K562 (cell line): ENCODE results near the gene NAP1L1. TPM values are rescaled to one million over a fixed set of nuclear protein-coding genes. Genes with fewer than 3 reads are reported as not detected.

ENCODE experiments used
- ATF1 ChIP-seq, 2 experiments: fragments of 450-650 bp in 1 of 2; IDR thresholded peaks; 2 replicates each; pipeline ENCODE4 v1.6.1; 2016; ENCODE audit warnings: missing compliant biosample characterization in 1 of 2, missing genetic modification characterization in 1 of 2
- BCOR ChIP-seq: fragments of 450-650 bp; IDR thresholded peaks from 2 replicates; pipeline ENCODE4 v1.6.1; 2016
- BRD4 ChIP-seq: fragments of 200-600 bp; sonication (generic); IDR thresholded peaks from 2 replicates; pipeline ENCODE4 v1.6.1; 2017; ENCODE audit warnings: inconsistent platforms
- CHD4 ChIP-seq: fragments of 200-600 bp; sonication (generic); IDR thresholded peaks from 3 replicates; pipeline ENCODE4 v1.6.1; 2012; ENCODE audit warnings: low read depth, mild to moderate bottlenecking, mixed read lengths, low read length, inconsistent platforms; ENCODE audit not compliant: insufficient read depth, insufficient replicate concordance, poor library complexity, severe bottlenecking
- EGR1 ChIP-seq: fragments of 450-650 bp; conservative IDR thresholded peaks from 2 replicates; pipeline ENCODE4 v1.6.1; 2017; ENCODE audit warnings: mild to moderate bottlenecking
- KLF6 ChIP-seq: fragments of 250-450 bp; sonication (Bioruptor Pico); IDR thresholded peaks from 2 replicates; pipeline ENCODE4 v1.4.0; 2020; ENCODE audit warnings: mild to moderate bottlenecking, moderate library complexity, borderline replicate concordance
- MCM3 ChIP-seq: fragments of 450-650 bp; IDR thresholded peaks from 2 replicates; pipeline ENCODE4 v1.6.1; 2016
- MECOM ChIP-seq: fragments of 250-450 bp; sonication (Bioruptor Pico); IDR thresholded peaks from 2 replicates; pipeline ENCODE4 v1.8.0; 2022; ENCODE audit warnings: inconsistent platforms
- MTF1 ChIP-seq: fragments of 250-450 bp; sonication (Bioruptor Pico); IDR thresholded peaks from 2 replicates; pipeline ENCODE4 v1.9.0; 2021; ENCODE audit warnings: moderate library complexity, mild to moderate bottlenecking, inconsistent platforms, borderline replicate concordance
- PHB2 ChIP-seq: fragments of 450-650 bp; IDR thresholded peaks from 2 replicates; pipeline ENCODE4 v1.6.1; 2017; ENCODE audit warnings: low read depth
- RBBP5 ChIP-seq: fragments of 200-600 bp; sonication (generic); IDR thresholded peaks from 2 replicates; pipeline ENCODE4 v1.6.1; 2012; ENCODE audit warnings: borderline replicate concordance, mild to moderate bottlenecking, low read length, control low read depth, inconsistent platforms; ENCODE audit not compliant: insufficient read depth, poor library complexity, severe bottlenecking
- SMARCA5 ChIP-seq: fragments of 450-650 bp; IDR thresholded peaks from 2 replicates; pipeline ENCODE4 v1.6.1; 2016
- TSC22D4 ChIP-seq: fragments of 450-650 bp; IDR thresholded peaks from 2 replicates; pipeline ENCODE4 v1.6.1; 2016; ENCODE audit warnings: missing genetic modification characterization, missing biosample characterization, control low read depth
- ZC3H8 ChIP-seq: fragments of 450-650 bp; IDR thresholded peaks from 2 replicates; pipeline ENCODE4 v1.6.1; 2017
- ZFX ChIP-seq: sonication (generic); formaldehyde crosslinking; IDR thresholded peaks from 2 replicates; pipeline ENCODE4 v1.8.0; 2022; ENCODE audit warnings: mild to moderate bottlenecking, missing genetic modification reagents, moderate library complexity
- ZNF780A ChIP-seq: fragments of 250-450 bp; sonication (Bioruptor Pico); IDR thresholded peaks from 2 replicates; pipeline ENCODE4 v1.5.0; 2021; ENCODE audit warnings: mild to moderate bottlenecking
- polyA plus RNA-seq, 8 experiments: library from polyadenylated mRNA; depleted of rRNA in 4 of 8; stranded (reverse) in 5 of 8; unstranded in 3 of 8; fragments of >200 nt; fragmentation: Nextera tagmentation in 2 of 8; fragmentation: Illumina TruSeq in 1 of 8; extraction: Ambion mirVana in 2 of 8; extraction: Trizol in 1 of 8; gene quantifications; 2 replicates each; pipeline versions ENCODE4 v1.2.1 to v1.2.3, GENCODE V29; 2011 to 2014; ENCODE audit warnings: inconsistent platforms in 1 of 8, missing spikeins in 1 of 8
- total RNA-seq, 7 experiments: library from RNA; depleted of rRNA in 6 of 7; stranded (reverse); fragments of >200 nt in 6 of 7; fragmentation: Illumina TruSeq in 2 of 7; extraction: Trizol in 2 of 7; gene quantifications; 2 replicates each; pipeline versions ENCODE4 v1.2.1 to v1.2.3, GENCODE V29; 2011 to 2021; ENCODE audit warnings: low replicate concordance in 1 of 7
- TF ChIP-seq, protein P1 (sequence below): IDR thresholded peaks from 3 replicates; pipeline ENCODE4 v1.6.1; 2011; ENCODE audit warnings: borderline replicate concordance, mild to moderate bottlenecking, moderate library complexity; ENCODE audit not compliant: insufficient read length; ENCODE audit errors: extremely low read depth
- TF ChIP-seq, protein P2 (sequence below): sonication (generic); formaldehyde crosslinking; IDR thresholded peaks from 2 replicates; pipeline ENCODE4 v1.8.0; 2023; ENCODE audit warnings: mild to moderate bottlenecking, missing genetic modification reagents
- TF ChIP-seq, protein P3 (sequence below): fragments of 450-650 bp; conservative IDR thresholded peaks from 2 replicates; pipeline ENCODE4 v1.6.1; 2016; ENCODE audit warnings: missing genetic modification characterization, low read depth, mild to moderate bottlenecking, missing compliant biosample characterization, moderate library complexity
- TF ChIP-seq, protein P4 (sequence below): fragments of 200-800 bp; sonication (Bioruptor generic); IDR thresholded peaks from 2 replicates; pipeline ENCODE4 v1.6.1; 2017; ENCODE audit warnings: missing genetic modification characterization, missing compliant biosample characterization

NAP1L1 gene
- total and polyA plus RNA-seq, 9 of the 15 experiments (the other 6 are each of a cell fraction or from before 2014, with no cell fraction given) = 287 to 747 (median 450) TPM

DNA sequence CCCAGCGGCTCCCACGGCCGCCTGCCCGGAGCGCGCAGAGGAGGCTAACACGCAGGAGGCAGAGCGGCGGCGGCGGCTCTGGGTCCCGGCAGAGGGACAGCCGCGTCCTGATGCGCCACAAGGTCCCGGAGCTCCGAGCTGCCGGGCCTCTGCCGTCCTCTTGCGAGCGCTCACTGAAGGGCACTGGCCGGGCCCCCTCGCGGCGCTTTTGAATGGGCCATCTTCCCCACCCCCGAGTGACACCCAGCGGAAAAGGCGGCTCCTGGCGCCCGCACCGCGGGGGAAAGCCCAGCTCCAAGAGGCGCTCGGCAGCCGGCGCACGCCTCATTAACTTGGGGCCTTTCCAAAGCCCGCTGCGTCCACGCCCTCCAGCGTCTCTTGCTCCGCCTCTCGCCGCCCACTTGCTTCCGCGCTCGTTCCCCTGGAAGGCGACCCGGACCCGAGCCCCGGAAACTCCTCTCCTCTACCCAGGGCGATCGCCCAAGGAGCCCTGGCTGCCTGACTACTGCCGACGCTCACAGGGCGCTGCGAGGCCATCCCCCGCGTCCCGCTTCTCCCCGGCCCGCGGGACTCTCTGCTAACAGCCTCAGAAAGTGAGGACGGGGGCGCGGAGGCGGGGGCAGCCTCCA, 53.0 kb downstream of the NAP1L1 start, which contains the start of gene PHLDA1 (continued):
- TF ChIP-seq, protein P1, sequence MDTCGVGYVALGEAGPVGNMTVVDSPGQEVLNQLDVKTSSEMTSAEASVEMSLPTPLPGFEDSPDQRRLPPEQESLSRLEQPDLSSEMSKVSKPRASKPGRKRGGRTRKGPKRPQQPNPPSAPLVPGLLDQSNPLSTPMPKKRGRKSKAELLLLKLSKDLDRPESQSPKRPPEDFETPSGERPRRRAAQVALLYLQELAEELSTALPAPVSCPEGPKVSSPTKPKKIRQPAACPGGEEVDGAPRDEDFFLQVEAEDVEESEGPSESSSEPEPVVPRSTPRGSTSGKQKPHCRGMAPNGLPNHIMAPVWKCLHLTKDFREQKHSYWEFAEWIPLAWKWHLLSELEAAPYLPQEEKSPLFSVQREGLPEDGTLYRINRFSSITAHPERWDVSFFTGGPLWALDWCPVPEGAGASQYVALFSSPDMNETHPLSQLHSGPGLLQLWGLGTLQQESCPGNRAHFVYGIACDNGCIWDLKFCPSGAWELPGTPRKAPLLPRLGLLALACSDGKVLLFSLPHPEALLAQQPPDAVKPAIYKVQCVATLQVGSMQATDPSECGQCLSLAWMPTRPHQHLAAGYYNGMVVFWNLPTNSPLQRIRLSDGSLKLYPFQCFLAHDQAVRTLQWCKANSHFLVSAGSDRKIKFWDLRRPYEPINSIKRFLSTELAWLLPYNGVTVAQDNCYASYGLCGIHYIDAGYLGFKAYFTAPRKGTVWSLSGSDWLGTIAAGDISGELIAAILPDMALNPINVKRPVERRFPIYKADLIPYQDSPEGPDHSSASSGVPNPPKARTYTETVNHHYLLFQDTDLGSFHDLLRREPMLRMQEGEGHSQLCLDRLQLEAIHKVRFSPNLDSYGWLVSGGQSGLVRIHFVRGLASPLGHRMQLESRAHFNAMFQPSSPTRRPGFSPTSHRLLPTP = no peak
- TF ChIP-seq SMARCA5 (no peak), CHD4 (no peak), TSC22D4 (tag) (no peak), ZFX (peak; percentile 92; the same call in 1 of the 2 replicates), EGR1 (peak; percentile 69), ATF1 (CRISPR knock-in tag; IDR thresholded peaks at IDR 0.05) (no peak), ATF1 (tag; IDR thresholded peaks at IDR 0.05) (peak; percentile 34; the same call in 1 of the 2 replicates), RBBP5 (peak; percentile 73), KLF6 (CRISPR knock-in tag) (no peak), BRD4 (no peak), PHB2 (no peak), MECOM (CRISPR knock-in tag) (no peak), MCM3 (no peak), BCOR (no peak), ZC3H8 (no peak), MTF1 (no peak), ZNF780A (CRISPR knock-in tag) (no peak)
- TF ChIP-seq, protein P2, sequence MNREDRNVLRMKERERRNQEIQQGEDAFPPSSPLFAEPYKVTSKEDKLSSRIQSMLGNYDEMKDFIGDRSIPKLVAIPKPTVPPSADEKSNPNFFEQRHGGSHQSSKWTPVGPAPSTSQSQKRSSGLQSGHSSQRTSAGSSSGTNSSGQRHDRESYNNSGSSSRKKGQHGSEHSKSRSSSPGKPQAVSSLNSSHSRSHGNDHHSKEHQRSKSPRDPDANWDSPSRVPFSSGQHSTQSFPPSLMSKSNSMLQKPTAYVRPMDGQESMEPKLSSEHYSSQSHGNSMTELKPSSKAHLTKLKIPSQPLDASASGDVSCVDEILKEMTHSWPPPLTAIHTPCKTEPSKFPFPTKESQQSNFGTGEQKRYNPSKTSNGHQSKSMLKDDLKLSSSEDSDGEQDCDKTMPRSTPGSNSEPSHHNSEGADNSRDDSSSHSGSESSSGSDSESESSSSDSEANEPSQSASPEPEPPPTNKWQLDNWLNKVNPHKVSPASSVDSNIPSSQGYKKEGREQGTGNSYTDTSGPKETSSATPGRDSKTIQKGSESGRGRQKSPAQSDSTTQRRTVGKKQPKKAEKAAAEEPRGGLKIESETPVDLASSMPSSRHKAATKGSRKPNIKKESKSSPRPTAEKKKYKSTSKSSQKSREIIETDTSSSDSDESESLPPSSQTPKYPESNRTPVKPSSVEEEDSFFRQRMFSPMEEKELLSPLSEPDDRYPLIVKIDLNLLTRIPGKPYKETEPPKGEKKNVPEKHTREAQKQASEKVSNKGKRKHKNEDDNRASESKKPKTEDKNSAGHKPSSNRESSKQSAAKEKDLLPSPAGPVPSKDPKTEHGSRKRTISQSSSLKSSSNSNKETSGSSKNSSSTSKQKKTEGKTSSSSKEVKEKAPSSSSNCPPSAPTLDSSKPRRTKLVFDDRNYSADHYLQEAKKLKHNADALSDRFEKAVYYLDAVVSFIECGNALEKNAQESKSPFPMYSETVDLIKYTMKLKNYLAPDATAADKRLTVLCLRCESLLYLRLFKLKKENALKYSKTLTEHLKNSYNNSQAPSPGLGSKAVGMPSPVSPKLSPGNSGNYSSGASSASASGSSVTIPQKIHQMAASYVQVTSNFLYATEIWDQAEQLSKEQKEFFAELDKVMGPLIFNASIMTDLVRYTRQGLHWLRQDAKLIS = peak; percentile 14; the same call in 1 of the 2 replicates
- TF ChIP-seq, protein P3, sequence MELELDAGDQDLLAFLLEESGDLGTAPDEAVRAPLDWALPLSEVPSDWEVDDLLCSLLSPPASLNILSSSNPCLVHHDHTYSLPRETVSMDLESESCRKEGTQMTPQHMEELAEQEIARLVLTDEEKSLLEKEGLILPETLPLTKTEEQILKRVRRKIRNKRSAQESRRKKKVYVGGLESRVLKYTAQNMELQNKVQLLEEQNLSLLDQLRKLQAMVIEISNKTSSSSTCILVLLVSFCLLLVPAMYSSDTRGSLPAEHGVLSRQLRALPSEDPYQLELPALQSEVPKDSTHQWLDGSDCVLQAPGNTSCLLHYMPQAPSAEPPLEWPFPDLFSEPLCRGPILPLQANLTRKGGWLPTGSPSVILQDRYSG (tag) = no peak
- TF ChIP-seq, protein P4, sequence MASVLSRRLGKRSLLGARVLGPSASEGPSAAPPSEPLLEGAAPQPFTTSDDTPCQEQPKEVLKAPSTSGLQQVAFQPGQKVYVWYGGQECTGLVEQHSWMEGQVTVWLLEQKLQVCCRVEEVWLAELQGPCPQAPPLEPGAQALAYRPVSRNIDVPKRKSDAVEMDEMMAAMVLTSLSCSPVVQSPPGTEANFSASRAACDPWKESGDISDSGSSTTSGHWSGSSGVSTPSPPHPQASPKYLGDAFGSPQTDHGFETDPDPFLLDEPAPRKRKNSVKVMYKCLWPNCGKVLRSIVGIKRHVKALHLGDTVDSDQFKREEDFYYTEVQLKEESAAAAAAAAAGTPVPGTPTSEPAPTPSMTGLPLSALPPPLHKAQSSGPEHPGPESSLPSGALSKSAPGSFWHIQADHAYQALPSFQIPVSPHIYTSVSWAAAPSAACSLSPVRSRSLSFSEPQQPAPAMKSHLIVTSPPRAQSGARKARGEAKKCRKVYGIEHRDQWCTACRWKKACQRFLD (CRISPR knock-in tag) = no peak
